ENCODE measurements around the gene ACADS.
"Not testable (repeated sequence)": the region's sequence is repeated elsewhere in the genome, so short reads cannot be mapped to it uniquely, and the experiment has no call there.

Gene ACADS

DNA sequence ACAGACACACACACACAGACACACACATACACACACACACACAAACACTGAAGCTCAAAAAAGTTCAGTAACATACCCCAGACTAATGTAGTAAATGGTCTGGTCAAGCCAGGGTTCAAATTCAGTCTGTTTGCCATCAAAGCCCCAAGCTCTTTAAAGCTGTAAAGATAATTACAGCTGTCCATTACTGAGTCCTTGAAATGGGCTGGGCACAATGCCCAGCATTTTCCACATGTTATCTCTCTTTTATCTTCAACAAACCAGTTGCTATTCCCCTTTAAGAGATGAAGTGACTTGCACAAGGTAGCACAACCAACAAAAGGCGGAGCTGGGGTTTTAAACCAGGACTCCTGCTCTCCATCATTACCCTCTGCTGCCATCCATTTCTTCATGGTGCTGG is 23.0 kb upstream of the ACADS start:
- no peak for DNase-seq

GRCh38 chr12:120703311-120703942 is 22.2 kb upstream of the ACADS start:
- DNase-seq = no peak

DNA sequence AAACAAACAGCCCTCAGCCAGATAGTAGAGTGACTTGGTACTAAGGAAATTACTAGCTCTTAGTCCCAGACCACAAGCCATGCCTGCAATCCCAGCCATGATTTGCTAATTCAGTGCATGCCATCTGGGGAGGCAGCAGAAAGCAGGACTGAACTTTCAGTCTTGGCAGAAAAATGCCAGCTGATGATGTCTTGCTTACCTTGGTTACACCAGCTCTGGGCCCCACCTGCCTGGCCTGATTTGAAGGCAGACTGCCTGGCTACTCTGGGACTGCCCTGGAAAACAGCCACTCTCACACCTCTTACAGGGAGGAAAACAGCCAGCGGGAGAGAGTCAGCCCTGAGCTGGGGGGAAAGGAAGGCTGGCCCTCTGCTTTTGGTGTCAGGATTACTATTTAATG is 20.0 kb upstream of the ACADS start:
- no peak for DNase-seq

- no peak for DNase-seq
These were observed 19.6 kb upstream of the ACADS start for GRCh38 chr12:120706029-120706428.

- DNase-seq = no peak
These were observed 17.0 kb upstream of the ACADS start for GRCh38 chr12:120708651-120709050.

DNA sequence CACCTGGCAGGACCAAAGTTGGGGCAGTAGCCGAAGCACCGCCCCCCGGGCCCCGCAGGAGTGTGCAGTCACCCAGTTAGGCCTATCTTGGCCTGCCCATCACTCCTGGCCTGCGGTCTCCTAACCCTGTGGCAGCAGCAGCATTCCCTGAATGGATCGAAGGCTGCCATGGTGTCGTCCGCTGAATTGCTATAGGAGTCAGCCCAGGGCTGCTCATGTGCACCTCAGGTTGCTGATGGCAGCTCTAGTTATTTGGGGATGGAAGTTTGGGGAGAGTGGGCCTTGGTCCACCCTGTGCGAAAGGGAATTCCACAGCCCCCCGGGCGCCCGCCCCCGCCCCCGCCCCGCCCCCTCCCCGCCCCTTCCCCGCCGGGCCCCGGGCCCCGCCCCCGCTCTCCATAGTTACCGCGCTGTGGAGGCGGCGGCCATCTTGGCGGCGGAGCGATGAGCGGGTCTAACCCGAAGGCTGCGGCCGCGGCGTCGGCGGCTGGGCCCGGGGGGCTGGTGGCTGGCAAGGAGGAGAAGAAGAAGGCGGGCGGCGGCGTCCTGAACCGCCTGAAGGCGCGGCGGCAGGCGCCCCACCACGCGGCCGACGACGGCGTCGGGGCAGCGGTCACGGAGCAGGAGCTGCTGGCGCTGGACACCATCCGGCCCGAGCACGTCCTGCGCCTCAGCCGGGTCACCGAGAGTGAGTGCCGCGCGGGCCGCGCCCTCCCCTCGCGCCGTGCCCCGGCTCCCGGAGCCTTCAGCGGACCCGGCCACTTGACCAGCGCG is 15.4 kb upstream of the ACADS start, which contains the start of gene UNC119B:
UNC119B (plus strand) TSS at position 428 of the 774 bp plus-strand sequence; CDS start at position 445, 17 bp downstream.
- peak; percentile 77 for DNase-seq

- DNase-seq = peak; percentile 34
These were observed 14.8 kb upstream of the ACADS start for GRCh38 chr12:120710805-120711296.

- no peak for DNase-seq
These were observed 14.2 kb upstream of the ACADS start for GRCh38 chr12:120711411-120711810.

GRCh38 chr12:120712610-120713009 is 13.0 kb upstream of the ACADS start:
- no peak for DNase-seq

GRCh38 chr12:120713861-120714482 is 11.7 kb upstream of the ACADS start:
- peak; percentile 88 for DNase-seq

DNA sequence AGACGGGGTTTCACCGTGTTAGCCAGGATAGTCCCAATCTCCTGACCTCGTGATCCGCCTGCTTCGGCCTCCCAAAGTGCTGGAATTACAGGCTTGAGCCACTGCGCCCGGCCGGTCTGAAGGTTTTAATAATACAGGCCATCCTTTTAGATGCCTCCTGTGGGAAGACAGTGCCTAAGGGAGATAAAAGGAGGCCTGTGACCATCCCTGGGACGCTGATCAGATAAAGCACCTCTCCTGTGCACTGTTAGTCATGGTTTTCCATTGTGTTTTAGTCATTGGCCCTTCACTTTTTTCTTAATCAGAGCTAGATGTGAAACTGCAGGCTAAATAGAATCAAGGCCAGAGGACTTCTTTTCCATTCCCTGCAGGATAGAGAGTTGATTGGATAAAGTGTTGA is 7.6 kb upstream of the ACADS start:
- DNase-seq = no peak

DNA sequence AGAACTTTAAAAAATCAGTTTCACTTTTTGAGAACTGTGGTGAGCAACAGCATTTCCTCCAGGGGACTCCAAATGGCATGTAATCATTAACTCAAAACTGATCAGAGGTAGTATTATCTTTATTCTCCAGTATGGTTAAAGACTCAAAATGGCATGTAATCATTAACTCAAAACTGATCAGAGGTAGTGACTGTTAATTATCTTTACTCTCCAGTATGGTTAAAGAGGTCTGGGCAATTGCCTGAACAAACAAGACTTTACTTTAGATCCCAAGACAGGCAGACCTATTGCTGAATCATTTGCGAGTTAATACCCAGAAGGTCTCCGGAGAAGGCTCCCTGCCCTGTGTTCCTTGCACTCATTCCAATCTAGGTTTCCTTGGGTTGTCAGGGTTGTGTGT is 6.6 kb upstream of the ACADS start:
- no peak for DNase-seq

GRCh38 chr12:120719496-120720233 is 6.0 kb upstream of the ACADS start:
- no peak for DNase-seq

DNA sequence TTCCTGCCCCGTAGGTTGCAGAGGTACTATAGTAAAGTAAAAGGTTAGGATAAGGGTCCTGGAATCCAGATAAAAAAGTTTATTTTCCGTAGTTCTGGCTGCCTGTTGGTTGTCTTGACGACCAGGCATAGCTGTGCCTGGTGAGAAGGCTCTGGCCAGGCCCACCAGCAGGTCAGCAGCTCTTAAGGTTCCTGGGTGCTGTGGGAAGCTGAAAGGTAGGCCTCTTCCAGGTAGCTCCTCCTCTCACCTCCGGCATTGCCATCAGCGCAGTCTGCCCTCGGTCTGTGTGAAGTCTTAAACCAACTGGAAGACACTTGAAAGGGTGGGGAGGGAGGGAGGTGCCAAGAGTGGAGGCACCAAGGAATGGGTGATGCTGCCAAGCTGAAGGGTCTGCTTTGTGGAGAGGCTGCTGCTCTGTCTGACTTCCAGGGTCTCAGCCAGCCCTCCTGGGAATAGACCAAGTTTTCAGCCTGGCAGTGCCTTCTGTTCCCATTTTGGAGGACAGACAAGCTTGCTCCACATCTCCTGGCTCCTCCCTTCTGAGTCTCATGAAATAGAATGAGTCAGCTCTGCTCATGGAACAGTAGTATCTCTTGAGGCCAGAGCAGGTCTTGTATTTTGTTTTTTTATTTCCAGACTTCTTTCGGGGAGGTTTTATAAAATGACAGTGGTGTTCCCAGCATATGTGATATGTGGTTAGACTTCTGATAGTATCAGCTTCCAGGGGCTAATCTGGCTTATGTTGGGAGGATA is 5.2 kb upstream of the ACADS start:
- no peak for DNase-seq

DNA sequence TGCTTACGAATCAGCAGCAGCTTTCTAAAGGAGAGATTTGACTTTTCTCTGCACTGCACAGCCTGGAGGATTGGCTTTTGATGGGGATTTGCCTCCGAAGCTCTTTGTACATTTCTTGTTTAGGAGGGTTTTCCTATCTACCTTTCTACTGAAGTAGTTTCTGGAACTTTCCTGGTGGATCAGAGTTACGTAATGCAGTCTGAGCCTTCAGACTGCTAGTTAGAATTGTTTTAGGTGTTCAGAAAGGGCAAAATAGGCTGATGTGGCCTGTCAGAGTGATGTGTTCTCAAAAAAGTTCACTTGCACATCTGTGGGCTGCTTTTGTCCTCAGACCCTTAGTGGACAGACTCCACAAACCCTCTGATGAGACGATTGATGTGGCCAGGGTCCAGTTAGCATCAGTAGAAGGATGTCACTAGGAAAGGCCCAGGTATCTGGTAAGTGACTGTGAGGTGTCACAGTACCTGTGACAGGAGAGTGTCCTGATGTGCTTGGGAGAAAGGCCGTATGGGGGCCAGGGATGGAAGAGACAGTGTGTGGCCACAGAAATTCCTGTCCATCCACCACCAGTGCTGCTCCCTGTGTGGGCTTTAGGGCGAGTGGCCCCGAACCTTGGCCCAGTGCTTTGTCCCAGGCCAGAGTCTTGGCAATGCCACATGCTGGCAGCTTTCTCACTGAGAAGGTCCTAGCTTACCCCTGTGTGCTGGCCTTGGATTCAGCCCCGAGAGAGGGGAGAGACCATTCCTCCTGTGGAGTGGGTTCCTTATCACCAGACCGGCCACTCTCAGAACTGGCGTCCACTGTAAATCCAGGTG is 4.4 kb upstream of the ACADS start:
- DNase-seq = no peak

GRCh38 chr12:120721866-120722265 is 3.8 kb upstream of the ACADS start:
- DNase-seq = no peak

DNA sequence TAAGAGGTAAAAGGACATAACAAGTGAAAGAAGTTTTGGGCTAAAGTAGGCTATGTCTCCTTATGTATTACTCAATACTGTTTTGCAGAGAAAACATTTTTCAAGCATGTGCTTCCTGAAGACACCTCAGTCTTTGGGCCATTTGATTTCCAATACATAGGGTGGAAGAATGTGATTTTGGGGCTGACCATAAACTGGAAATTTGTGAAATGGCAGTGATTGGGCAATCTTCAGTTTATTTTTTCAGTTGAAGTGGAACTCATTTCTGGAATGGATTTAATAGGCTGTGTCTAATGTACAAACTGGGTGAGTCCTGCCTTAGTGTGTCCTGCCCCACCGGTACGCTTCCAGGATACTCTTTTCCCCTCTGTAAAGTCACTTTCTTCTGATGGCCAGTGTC is 2.8 kb upstream of the ACADS start:
- DNase-seq = no peak

DNA sequence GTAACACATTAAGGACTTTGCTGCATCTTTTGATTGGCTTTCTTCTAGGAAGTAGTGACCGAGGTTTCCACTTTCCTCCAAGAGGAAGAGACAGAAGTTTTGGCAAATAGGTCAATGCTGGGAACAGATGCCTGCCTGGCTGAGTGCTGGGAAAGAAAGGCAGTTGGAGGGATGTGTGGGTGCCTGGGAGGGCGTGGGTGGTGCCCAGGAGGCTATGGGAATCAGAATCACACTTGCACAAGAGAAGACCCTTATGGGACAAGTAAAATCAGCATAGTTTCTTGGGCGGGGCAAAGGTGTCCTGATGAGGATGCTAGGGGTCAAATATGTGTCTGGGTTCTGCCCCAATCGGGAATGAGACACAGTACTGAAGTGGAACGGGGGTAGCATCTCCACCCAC is 906 bp upstream of the ACADS start:
- no peak for DNase-seq

- DNase-seq = no peak
These were observed 421 bp upstream of the ACADS start for GRCh38 chr12:120725151-120725658.

- no peak for DNase-seq
These were observed 826 bp downstream of the ACADS start for GRCh38 chr12:120726510-120726793.

GRCh38 chr12:120726961-120727360 is 1.3 kb downstream of the ACADS start:
- no peak for DNase-seq

DNA sequence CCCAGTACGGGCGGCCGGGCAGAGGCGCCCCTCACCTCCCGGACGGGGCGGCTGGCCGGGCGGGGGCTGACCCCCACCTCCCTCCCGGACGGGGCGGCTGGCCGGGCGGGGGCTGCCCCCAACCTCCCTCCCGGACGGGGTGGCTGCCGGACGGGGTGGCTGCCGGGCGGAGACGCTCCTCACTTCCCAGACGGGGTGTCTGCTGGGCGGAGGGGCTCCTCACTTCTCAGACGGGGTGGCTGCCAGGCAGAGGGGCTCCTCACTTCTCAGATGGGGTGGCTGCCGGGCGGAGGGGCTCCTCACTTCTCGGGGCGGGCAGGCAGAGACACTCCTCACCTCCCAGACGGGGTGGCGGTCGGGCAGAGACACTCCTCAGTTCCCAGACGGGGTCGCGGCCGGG is 6.6 kb downstream of the ACADS start:
- not testable (repeated sequence) for DNase-seq

Data from CD4-positive, alpha-beta T cell treated with Interleukin-21 for 1 hour (primary cell).